M059J (cell line): ENCODE data around the gene C5orf47. TPM values are rescaled to one million over a fixed set of nuclear protein-coding genes. Genes with fewer than 3 reads are reported as not detected.
A peak's percentile ranks its signal among the peaks of the same experiment; 100 is the strongest.

ENCODE experiments used
- DNase-seq: peaks from one replicate; pipeline ENCODE4 v3.0.0-alpha.2; 2012; ENCODE audit warnings: low read depth
- total RNA-seq: library from RNA; depleted of rRNA; stranded (reverse); fragments of >200 nt; shearing (Covaris generic); gene quantifications from 2 replicates; pipeline ENCODE4 v1.2.3, GENCODE V29; 2014; rRNA removed

Gene C5orf47
- not detected in 2 replicates for total RNA-seq

GRCh38 chr5:173988554-173989431, at the start of gene C5orf47:
C5orf47 (plus strand) TSS chr5:173989170; CDS start chr5:173989264, 94 bp downstream.
- DNase-seq, result no peak

- DNase-seq, result no peak
These were observed 48.7 kb upstream of the C5orf47 start for GRCh38 chr5:173940269-173940668.

- DNase-seq, result no peak
These were observed 47.9 kb upstream of the C5orf47 start for GRCh38 chr5:173941102-173941501.

GRCh38 chr5:173941758-173942401, 47.1 kb upstream of the C5orf47 start:
- DNase-seq, result peak; percentile 73

- no peak for DNase-seq
These were observed 44.5 kb upstream of the C5orf47 start for GRCh38 chr5:173944511-173944910.

- DNase-seq, result no peak
These were observed 43.8 kb upstream of the C5orf47 start for GRCh38 chr5:173945160-173945559.

GRCh38 chr5:173946323-173946722, 42.6 kb upstream of the C5orf47 start:
- no peak for DNase-seq

- DNase-seq, result no peak
These were observed 38.1 kb upstream of the C5orf47 start for GRCh38 chr5:173950829-173951228.

- DNase-seq, result peak; percentile 81
These were observed 35.4 kb upstream of the C5orf47 start for GRCh38 chr5:173953528-173954090.

GRCh38 chr5:173954671-173955521, 34.1 kb upstream of the C5orf47 start:
- peak; percentile 40 for DNase-seq

GRCh38 chr5:173960986-173961385, 28.0 kb upstream of the C5orf47 start:
- no peak for DNase-seq

GRCh38 chr5:173961418-173961817, 27.6 kb upstream of the C5orf47 start:
- no peak for DNase-seq

GRCh38 chr5:173962436-173962972, 26.5 kb upstream of the C5orf47 start:
- DNase-seq, result no peak

- DNase-seq, result peak; percentile 86
These were observed 25.7 kb upstream of the C5orf47 start for GRCh38 chr5:173963182-173963838.

- peak; percentile 50 for DNase-seq
These were observed 25.0 kb upstream of the C5orf47 start for GRCh38 chr5:173963867-173964441.

- DNase-seq, result no peak
These were observed 24.5 kb upstream of the C5orf47 start for GRCh38 chr5:173964506-173964905.

- no peak for DNase-seq
These were observed 21.7 kb upstream of the C5orf47 start for GRCh38 chr5:173967241-173967640.

GRCh38 chr5:173968154-173968797, 20.7 kb upstream of the C5orf47 start:
- no peak for DNase-seq

GRCh38 chr5:173969167-173970049, 19.6 kb upstream of the C5orf47 start:
- peak; percentile 60 for DNase-seq
